HepG2 (cell line): ENCODE data around the gene RIPOR3. TPM values are rescaled to one million over a fixed set of nuclear protein-coding genes. Genes with fewer than 3 reads are reported as not detected.
A peak's percentile ranks its signal among the peaks of the same experiment; 100 is the strongest.

Source experiments
- AFF4 ChIP-seq: sonication (generic); formaldehyde crosslinking; IDR thresholded peaks from 2 replicates; pipeline ENCODE4 v1.4.0; 2020; ENCODE audit warnings: missing genetic modification reagents
- AKNA ChIP-seq: sonication (generic); formaldehyde crosslinking; IDR thresholded peaks from 2 replicates; pipeline ENCODE4 v1.4.0; 2020; ENCODE audit warnings: missing genetic modification reagents, borderline replicate concordance
- HOMEZ ChIP-seq: IDR thresholded peaks from 2 replicates; pipeline ENCODE4 v1.6.1; 2016; ENCODE audit warnings: low read depth
- MLLT10 ChIP-seq: sonication (generic); formaldehyde crosslinking; IDR thresholded peaks from 2 replicates; pipeline ENCODE4 v1.4.0; 2020; ENCODE audit warnings: missing genetic modification reagents
- NR2C2 ChIP-seq: sonication (generic); formaldehyde crosslinking; IDR thresholded peaks from 2 replicates; pipeline ENCODE4 v1.4.0; 2020; ENCODE audit warnings: missing genetic modification reagents, mild to moderate bottlenecking, moderate library complexity, borderline replicate concordance
- PCBP1 ChIP-seq: fragments of 200-400 bp; formaldehyde crosslinking; IDR thresholded peaks from 2 replicates; pipeline ENCODE4 v1.6.1; 2017; ENCODE audit warnings: mild to moderate bottlenecking, low read depth, low read length, borderline replicate concordance
- RAD21 ChIP-seq: fragments of 450-650 bp; formaldehyde crosslinking; IDR thresholded peaks from 2 replicates; pipeline ENCODE4 v1.5.0; 2020; ENCODE audit warnings: mild to moderate bottlenecking
- SATB2 ChIP-seq: sonication (generic); formaldehyde crosslinking; IDR thresholded peaks from 2 replicates; pipeline ENCODE4 v1.5.0; 2020; ENCODE audit warnings: missing genetic modification reagents
- STAG1 ChIP-seq: sonication (generic); formaldehyde crosslinking; IDR thresholded peaks from 2 replicates; pipeline ENCODE4 v1.4.0; 2020; ENCODE audit warnings: missing genetic modification reagents
- TRAFD1 ChIP-seq: sonication (generic); formaldehyde crosslinking; IDR thresholded peaks from 2 replicates; pipeline ENCODE4 v1.5.1; 2020; ENCODE audit warnings: missing genetic modification reagents, mild to moderate bottlenecking, borderline replicate concordance
- ZNF276 ChIP-seq: sonication (generic); formaldehyde crosslinking; IDR thresholded peaks from 2 replicates; pipeline ENCODE4 v1.4.0; 2020; ENCODE audit warnings: mild to moderate bottlenecking, low read depth, missing genetic modification reagents
- ZNF607 ChIP-seq: sonication (generic); formaldehyde crosslinking; IDR thresholded peaks from 2 replicates; pipeline ENCODE4 v1.5.1; 2020; ENCODE audit warnings: missing genetic modification reagents, mild to moderate bottlenecking, borderline replicate concordance
- ZSCAN12 ChIP-seq: sonication (generic); formaldehyde crosslinking; IDR thresholded peaks from 2 replicates; pipeline ENCODE4 v1.9.0; 2021; ENCODE audit warnings: mild to moderate bottlenecking, missing genetic modification reagents
- polyA plus RNA-seq, 8 experiments: library from polyadenylated mRNA; depleted of rRNA in 3 of 8; stranded (reverse) in 7 of 8; unstranded in 1 of 8; fragments of >200 nt; fragmentation: Illumina TruSeq in 4 of 8; extraction: Trizol in 4 of 8; gene quantifications; 2 replicates each; pipeline versions ENCODE4 v1.2.1 to v1.2.3, GENCODE V29; 2011 to 2016; ENCODE audit warnings: low read depth in 4 of 8, missing spikeins in 1 of 8, mixed read lengths in 1 of 8; ENCODE audit not compliant: insufficient read depth in 1 of 8
- total RNA-seq, 5 experiments: library from RNA; depleted of rRNA; stranded (reverse); fragments of >200 nt; fragmentation: Illumina TruSeq; extraction: Trizol; gene quantifications; 2 replicates each; pipeline ENCODE4 v1.2.3, GENCODE V29; 2016; ENCODE audit warnings: low read depth in 1 of 5

Gene RIPOR3
- total and polyA plus RNA-seq, 2 of the 13 experiments (the other 11 are each of a cell fraction or from before 2014, with no cell fraction given) = 0.18 TPM; not detected in 1

GRCh38 chr20:50646483-50646996 lies 44.8 kb downstream of the RIPOR3 start (continued):
- TF ChIP-seq AFF4 (CRISPR knock-in tag) = no peak
- no peak for TF ChIP-seq RAD21
- TF ChIP-seq PCBP1 = no peak
- TF ChIP-seq AKNA (CRISPR knock-in tag) = 0 out of 2 replicates have a peak, but pooled peaks have one; percentile 20
- TF ChIP-seq ZNF607 = no peak
- TF ChIP-seq ZSCAN12 (CRISPR knock-in tag) = peak; percentile 34; the same call in 1 of the 2 replicates
- TF ChIP-seq TRAFD1 (CRISPR knock-in tag) = no peak
- TF ChIP-seq HOMEZ (CRISPR knock-in tag) = no peak
- no peak for TF ChIP-seq NR2C2 (CRISPR knock-in tag)
- TF ChIP-seq MLLT10 (CRISPR knock-in tag) = 0 out of 2 replicates have a peak, but pooled peaks have one; percentile 52
- no peak for TF ChIP-seq ZNF276
- TF ChIP-seq SATB2 (CRISPR knock-in tag) = 0 out of 2 replicates have a peak, but pooled peaks have one; percentile 73
- TF ChIP-seq STAG1 (CRISPR knock-in tag) = 0 out of 2 replicates have a peak, but pooled peaks have one; percentile 4
